Liver (tissue), 3 donors: ENCODE results near the gene RBFOX1.

Experiments
- FOXA2 ChIP-seq: IDR thresholded peaks from 2 replicates; pipeline ENCODE4 v1.6.1; 2016; ENCODE audit warnings: antibody characterized with exemption
- SP1 ChIP-seq: IDR thresholded peaks from 2 replicates; pipeline ENCODE4 v1.6.1; 2018; ENCODE audit warnings: antibody characterized with exemption, mild to moderate bottlenecking
- YY1 ChIP-seq: IDR thresholded peaks from 2 replicates; pipeline ENCODE4 v1.6.1; 2016; ENCODE audit warnings: antibody characterized with exemption, mild to moderate bottlenecking
- TF ChIP-seq, protein P1 (sequence below): fragments of 150-350 bp; IDR thresholded peaks from 2 replicates; pipeline ENCODE4 v1.5.1; 2017; ENCODE audit warnings: improper control_type of control experiment, low read depth, low read length; ENCODE audit not compliant: missing input control
- donor health status: healthy.
- donor health status: healthy.

DNA sequence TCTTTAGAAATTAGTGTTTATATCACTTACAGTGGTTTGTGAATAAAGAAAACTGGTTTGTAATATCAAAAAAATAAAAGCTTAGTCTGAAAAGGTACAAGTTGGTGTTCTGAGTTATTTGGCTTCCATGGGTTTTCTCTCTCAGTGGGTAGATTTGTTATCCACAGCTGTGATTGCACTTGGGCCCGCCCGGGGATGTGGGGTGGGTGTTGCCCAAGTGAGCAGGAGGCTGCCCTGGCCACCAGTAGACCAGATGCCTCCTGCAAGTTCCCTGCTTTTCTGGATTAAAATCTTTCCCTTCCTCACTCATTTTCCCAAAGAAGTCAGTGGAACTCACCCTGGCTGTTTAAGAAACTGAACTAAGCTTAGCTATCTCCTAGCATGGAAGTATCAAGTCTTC lies 380.6 kb downstream of the RBFOX1 start:
- TF ChIP-seq FOXA2 (no peak), SP1 (no peak), YY1 (no peak)
- TF ChIP-seq, protein P1, sequence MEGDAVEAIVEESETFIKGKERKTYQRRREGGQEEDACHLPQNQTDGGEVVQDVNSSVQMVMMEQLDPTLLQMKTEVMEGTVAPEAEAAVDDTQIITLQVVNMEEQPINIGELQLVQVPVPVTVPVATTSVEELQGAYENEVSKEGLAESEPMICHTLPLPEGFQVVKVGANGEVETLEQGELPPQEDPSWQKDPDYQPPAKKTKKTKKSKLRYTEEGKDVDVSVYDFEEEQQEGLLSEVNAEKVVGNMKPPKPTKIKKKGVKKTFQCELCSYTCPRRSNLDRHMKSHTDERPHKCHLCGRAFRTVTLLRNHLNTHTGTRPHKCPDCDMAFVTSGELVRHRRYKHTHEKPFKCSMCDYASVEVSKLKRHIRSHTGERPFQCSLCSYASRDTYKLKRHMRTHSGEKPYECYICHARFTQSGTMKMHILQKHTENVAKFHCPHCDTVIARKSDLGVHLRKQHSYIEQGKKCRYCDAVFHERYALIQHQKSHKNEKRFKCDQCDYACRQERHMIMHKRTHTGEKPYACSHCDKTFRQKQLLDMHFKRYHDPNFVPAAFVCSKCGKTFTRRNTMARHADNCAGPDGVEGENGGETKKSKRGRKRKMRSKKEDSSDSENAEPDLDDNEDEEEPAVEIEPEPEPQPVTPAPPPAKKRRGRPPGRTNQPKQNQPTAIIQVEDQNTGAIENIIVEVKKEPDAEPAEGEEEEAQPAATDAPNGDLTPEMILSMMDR: no peak
